CD4-positive, alpha-beta memory T cell (primary cell): ENCODE measurements around the gene EIF3I. TPM values are rescaled to one million over a fixed set of nuclear protein-coding genes. Genes with fewer than 3 reads are reported as not detected.

Experiments used
- CTCF ChIA-PET: fragments of 350-600 bp; sonication (Branson Sonifier 250); formaldehyde crosslinking; loops from one replicate; lab custom pipeline; 2021; ENCODE audit warnings: inconsistent platforms; ENCODE audit not compliant: partially characterized antibody; lab: Charles Lee
- POLR2A ChIA-PET: fragments of 350-600 bp; sonication (Branson Sonifier 250); formaldehyde crosslinking; loops from one replicate; lab custom pipeline; 2021; ENCODE audit not compliant: partially characterized antibody; lab: Charles Lee
- DNase-seq, 5 donors: peaks; one replicate each; pipeline versions ENCODE4 v3.0.0 to v3.0.0-alpha.2; 2020 to 2022; ENCODE audit warnings: mixed read lengths in 1 of 5
- H3K27ac ChIP-seq: one replicate; pipeline ENCODE4 v1.7.0; 2013; ENCODE audit warnings: low read depth, low read length
- H3K27me3 ChIP-seq: 2 replicates; pipeline ENCODE4 v1.7.0; 2013; ENCODE audit warnings: mild to moderate bottlenecking, low read length, moderate library complexity; ENCODE audit not compliant: insufficient read depth
- H3K36me3 ChIP-seq: 2 replicates; pipeline ENCODE4 v1.7.0; 2013; ENCODE audit warnings: mild to moderate bottlenecking, low read length, moderate library complexity; ENCODE audit not compliant: insufficient read depth
- H3K4me1 ChIP-seq: 2 replicates; pipeline ENCODE4 v1.7.0; 2013; ENCODE audit warnings: mild to moderate bottlenecking, low read length, moderate library complexity; ENCODE audit not compliant: insufficient read depth
- H3K4me3 ChIP-seq, 2 donors: one replicate each; pipeline ENCODE4 v1.7.0; 2013; ENCODE audit warnings: low read length in 2 of 2, mild to moderate bottlenecking in 1 of 2
- H3K9me3 ChIP-seq, 2 donors: one replicate each; pipeline ENCODE4 v1.7.0; 2013; ENCODE audit warnings: low read length in 2 of 2, control low read depth in 1 of 2; ENCODE audit not compliant: control insufficient read depth in 1 of 2
- H3K27ac Mint-ChIP-seq, 7 donors: one replicate each; pipeline ENCODE4 v1.8.0; 2020 to 2021; ENCODE audit warnings: mixed read lengths in 7 of 7, mild to moderate bottlenecking in 6 of 7, inconsistent platforms in 3 of 7, moderate library complexity in 3 of 7
- H3K27me3 Mint-ChIP-seq, 2 donors: one replicate each; pipeline ENCODE4 v1.8.0; 2020 to 2021; ENCODE audit warnings: mixed read lengths in 2 of 2
- H3K36me3 Mint-ChIP-seq, 2 donors: one replicate each; pipeline ENCODE4 v1.8.0; 2020 to 2021; ENCODE audit warnings: mixed read lengths in 2 of 2, inconsistent platforms in 1 of 2, mild to moderate bottlenecking in 1 of 2
- H3K4me1 Mint-ChIP-seq, 4 donors: one replicate each; pipeline ENCODE4 v1.8.0; 2020 to 2021; ENCODE audit warnings: mixed read lengths in 4 of 4, mild to moderate bottlenecking in 1 of 4
- H3K4me3 Mint-ChIP-seq, 8 donors: one replicate each; pipeline ENCODE4 v1.8.0; 2020 to 2021; ENCODE audit warnings: mixed read lengths in 8 of 8, mild to moderate bottlenecking in 7 of 8, moderate library complexity in 6 of 8, inconsistent platforms in 3 of 8
- H3K9me3 Mint-ChIP-seq, 8 donors: one replicate each; pipeline ENCODE4 v1.8.0; 2020 to 2021; ENCODE audit warnings: mixed read lengths in 8 of 8, mild to moderate bottlenecking in 5 of 8, inconsistent platforms in 3 of 8, moderate library complexity in 1 of 8
- intact Hi-C: fragments of 100-400 bp; cut with micrococcal nuclease; formaldehyde crosslinking; loops from one replicate; pipeline ENCODE4 v1.15.1; 2023
- polyA plus RNA-seq, 2 donors: library from polyadenylated mRNA; unstranded; fragments of 300-500 nt; fragmentation: Illumina TruSeq; gene quantifications; one replicate each; pipeline ENCODE4 v1.2.3, GENCODE V29; 2021
- total RNA-seq, 2 experiments: library from RNA; stranded (reverse); gene quantifications; one replicate each; pipeline ENCODE4 v1.2.3, GENCODE V29; 2021

EIF3I gene
- total and polyA plus RNA-seq, 4 experiments from 2014 or later = 78.3 to 248 (median 125) TPM

DNA sequence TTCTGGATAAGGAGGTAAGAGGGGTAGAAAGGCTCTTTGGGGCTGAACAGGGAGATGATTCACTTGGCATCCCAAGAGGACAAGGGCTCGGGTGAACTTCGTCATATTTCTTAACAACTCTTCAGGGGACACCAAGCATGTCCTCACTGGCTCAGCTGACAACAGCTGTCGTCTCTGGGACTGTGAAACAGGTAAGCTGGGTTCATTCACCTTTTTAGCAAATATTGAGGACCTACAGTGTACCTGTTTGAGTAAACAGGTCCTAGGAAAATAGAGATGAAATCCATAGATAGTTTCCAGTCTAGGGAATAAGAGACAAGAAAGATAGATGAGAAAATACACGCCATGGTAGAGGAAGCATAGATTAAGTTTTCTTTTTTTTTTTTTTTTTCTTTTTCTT, 2.1 kb downstream of the EIF3I start:
- H3K4me3 Mint-ChIP-seq = peak overlapping the region; percentile 66 to 97 (median 73)
- intact Hi-C loops = no loop called here
- H3K36me3 Mint-ChIP-seq = peaks cover 31 to 58% of the 10 kb centered on the region in 2 donors
- POLR2A ChIA-PET = interaction anchor here (0.8 to 4.1 kb wide), 6 partner anchors 16 to 44 kb away, joined by 3 to 24 read pairs (median 4); partner anchors contain the start of gene LCK
- peaks cover 0 to 3% (median 0%) of the 10 kb centered on the region in 8 donors for H3K9me3 Mint-ChIP-seq
- peaks cover 37% of the 10 kb centered on the region for H3K36me3 ChIP-seq
- peak overlapping the region; percentile 86 to 100 (median 99) for H3K27ac Mint-ChIP-seq
- no peak for DNase-seq
- CTCF ChIA-PET = interaction anchor here (1.5 to 2.4 kb wide), 4 partner anchors 9 to 25 kb away, joined by 4 to 23 read pairs (median 6); no protein-coding TSS in a partner anchor
- H3K27ac ChIP-seq = peak overlapping the region; percentile 99
- H3K9me3 ChIP-seq = no peaks in the 10 kb centered on the region
- H3K27me3 Mint-ChIP-seq = no peaks in the 10 kb centered on the region
- no peaks in the 10 kb centered on the region for H3K27me3 ChIP-seq
- H3K4me3 ChIP-seq = no peak overlapping the region
- peaks cover 30% of the 10 kb centered on the region for H3K4me1 ChIP-seq
- H3K4me1 Mint-ChIP-seq = peaks cover 27 to 61% (median 37%) of the 10 kb centered on the region in 4 donors

DNA sequence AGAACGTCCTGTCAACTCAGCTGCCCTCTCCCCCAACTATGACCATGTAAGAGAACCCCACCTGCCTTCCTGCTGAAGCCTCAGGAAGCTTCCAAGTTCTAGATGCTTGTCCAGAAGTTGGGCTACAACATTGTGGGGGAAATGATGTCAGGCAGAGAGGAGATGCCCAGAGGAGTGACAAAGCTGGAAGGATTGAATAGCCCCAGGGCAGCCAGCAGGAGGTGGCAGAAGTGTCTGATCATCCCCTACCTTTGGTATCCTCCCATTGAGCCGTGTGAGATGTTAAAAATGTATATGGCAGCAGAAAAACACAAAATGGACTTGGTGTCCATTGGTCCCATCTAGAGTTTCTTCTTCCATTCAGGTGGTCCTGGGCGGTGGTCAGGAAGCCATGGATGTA, 6.6 kb downstream of the EIF3I start:
- H3K27ac Mint-ChIP-seq = peak overlapping the region in 1 of 7 donors; percentile 6
- Histone ChIP-seq H3K27me3 (no peaks in the 10 kb centered on the region), H3K4me3 (no peak overlapping the region), H3K27ac (no peak overlapping the region), H3K4me1 (peaks cover 6% of the 10 kb centered on the region), H3K36me3 (peaks cover 56% of the 10 kb centered on the region), H3K9me3 (no peaks in the 10 kb centered on the region)
- no peaks in the 10 kb centered on the region for H3K27me3 Mint-ChIP-seq
- DNase-seq = no peak
- peaks cover 7 to 16% (median 12%) of the 10 kb centered on the region in 4 donors for H3K4me1 Mint-ChIP-seq
- peaks cover 31 to 44% of the 10 kb centered on the region in 2 donors for H3K36me3 Mint-ChIP-seq
- CTCF ChIA-PET = interaction anchor here (0.6 to 2.9 kb wide), 4 partner anchors 12 to 33 kb away, joined by 3 to 9 read pairs (median 4); no protein-coding TSS in a partner anchor
- POLR2A ChIA-PET = interaction anchor here (1.2 to 5.7 kb wide), 4 partner anchors 12 to 107 kb away, joined by 3 to 22 read pairs (median 4); partner anchors contain the start of genes LCK and MARCKSL1
- intact Hi-C loops = no loop called here
- H3K4me3 Mint-ChIP-seq = no peak overlapping the region
- H3K9me3 Mint-ChIP-seq = peaks cover 0 to 3% (median 0%) of the 10 kb centered on the region in 8 donors

DNA sequence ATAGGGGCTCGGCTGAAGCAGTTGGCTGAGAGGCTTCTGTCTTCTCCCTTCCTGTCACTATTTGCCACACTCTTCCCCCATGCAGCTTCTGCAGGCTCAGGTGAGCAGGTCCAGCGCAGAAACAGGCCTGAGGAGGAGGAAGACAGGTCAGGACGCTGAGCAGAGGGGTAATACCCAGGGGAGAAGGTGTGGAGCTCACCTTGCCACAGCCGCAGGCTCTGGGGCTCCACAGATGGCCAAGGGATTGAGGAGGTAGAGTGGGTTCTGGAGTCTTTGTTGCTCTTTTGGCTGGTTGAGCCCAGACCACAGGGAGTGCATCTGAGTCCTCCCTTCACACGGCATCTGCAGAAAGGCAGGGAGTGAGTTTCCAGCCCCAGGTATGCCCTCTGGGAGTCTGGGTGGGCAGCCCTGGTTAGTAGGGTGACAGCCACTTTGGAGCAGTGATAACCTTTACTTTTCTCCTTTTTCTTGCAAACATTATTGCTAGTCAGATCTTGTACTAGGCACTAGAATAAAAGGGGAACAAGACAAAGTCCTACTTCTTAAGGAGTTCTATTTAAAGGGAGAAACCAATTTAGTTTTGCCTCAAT, 9.7 kb downstream of the EIF3I start:
- no peaks in the 10 kb centered on the region for H3K9me3 Mint-ChIP-seq
- POLR2A ChIA-PET = interaction anchor here (1.4 to 2.0 kb wide), 2 partner anchors 16 to 18 kb away, joined by 3 to 5 read pairs; partner anchors contain the start of gene LCK
- Histone ChIP-seq H3K27me3 (no peaks in the 10 kb centered on the region), H3K4me3 (no peak overlapping the region), H3K4me1 (no peaks in the 10 kb centered on the region), H3K27ac (no peak overlapping the region), H3K9me3 (no peaks in the 10 kb centered on the region), H3K36me3 (peaks cover 41% of the 10 kb centered on the region)
- peak overlapping the region in 1 of 7 donors; percentile 35 for H3K27ac Mint-ChIP-seq
- H3K27me3 Mint-ChIP-seq = no peaks in the 10 kb centered on the region
- H3K4me1 Mint-ChIP-seq = peaks cover 0 to 5% (median 4%) of the 10 kb centered on the region in 4 donors
- intact Hi-C loops = no loop called here
- peak overlapping the region in 1 of 8 donors; percentile 48 for H3K4me3 Mint-ChIP-seq
- H3K36me3 Mint-ChIP-seq = peaks cover 19 to 30% of the 10 kb centered on the region in 2 donors
- DNase-seq = no peak
- CTCF ChIA-PET = interaction anchor here (0.9 to 2.9 kb wide), 4 partner anchors 9 to 123 kb away, joined by 4 to 16 read pairs (median 7); no protein-coding TSS in a partner anchor

DNA sequence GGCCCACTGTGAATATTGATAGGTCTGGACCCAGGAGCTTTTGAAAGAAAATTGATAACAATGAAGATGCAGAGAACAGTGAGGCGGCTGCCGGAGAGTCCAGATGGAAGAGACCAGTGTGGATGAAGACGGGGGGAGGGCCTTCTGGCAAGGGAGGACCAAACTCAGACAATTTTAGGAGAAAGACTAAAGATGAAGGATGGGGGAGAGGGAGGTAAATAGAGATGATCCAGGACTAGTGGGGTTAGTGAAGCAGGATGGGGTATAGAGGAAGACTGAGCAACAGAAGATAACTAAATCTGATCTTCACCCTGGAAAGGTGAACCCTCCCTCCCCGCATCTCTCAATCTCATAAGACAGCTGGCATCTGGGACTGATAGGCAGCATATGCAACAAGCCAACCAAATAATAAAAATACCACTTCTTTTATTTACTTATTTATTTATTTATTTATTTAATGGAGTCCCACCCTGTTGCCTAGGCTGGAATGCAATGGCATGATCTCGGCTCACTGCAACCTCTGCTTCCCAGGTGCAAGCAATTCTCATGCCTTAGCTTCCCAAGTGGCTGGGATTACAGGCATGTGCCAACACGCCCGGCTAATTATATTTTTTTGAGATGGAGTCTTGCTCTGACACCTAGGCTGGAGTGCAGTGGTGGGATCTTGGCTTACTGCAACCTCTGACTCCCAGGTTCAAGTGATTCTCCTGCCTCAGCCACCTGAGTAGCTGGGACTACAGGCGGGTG, 10.5 kb downstream of the EIF3I start:
- Mint-ChIP-seq H3K9me3 (no peaks in the 10 kb centered on the region), H3K4me1 (peaks cover 0 to 3% (median 2%) of the 10 kb centered on the region in 4 donors), H3K4me3 (no peak overlapping the region), H3K27ac (peak overlapping the region in 3 of 7 donors; percentile 9 to 79 (median 72)), H3K27me3 (no peaks in the 10 kb centered on the region), H3K36me3 (peaks cover 14 to 24% of the 10 kb centered on the region in 2 donors)
- Histone ChIP-seq H3K4me1 (no peaks in the 10 kb centered on the region), H3K27ac (no peak overlapping the region), H3K4me3 (no peak overlapping the region), H3K27me3 (no peaks in the 10 kb centered on the region), H3K36me3 (peaks cover 35% of the 10 kb centered on the region), H3K9me3 (no peaks in the 10 kb centered on the region)
- POLR2A ChIA-PET = interaction anchor here (1.4 to 2.0 kb wide), 2 partner anchors 17 to 18 kb away, joined by 3 to 5 read pairs; partner anchors contain the start of gene LCK
- no peak for DNase-seq
- CTCF ChIA-PET = interaction anchor here (2.7 to 2.9 kb wide), 2 partner anchors 16 to 17 kb away, joined by 10 to 16 read pairs; no protein-coding TSS in a partner anchor
- intact Hi-C loops = no loop called here

DNA sequence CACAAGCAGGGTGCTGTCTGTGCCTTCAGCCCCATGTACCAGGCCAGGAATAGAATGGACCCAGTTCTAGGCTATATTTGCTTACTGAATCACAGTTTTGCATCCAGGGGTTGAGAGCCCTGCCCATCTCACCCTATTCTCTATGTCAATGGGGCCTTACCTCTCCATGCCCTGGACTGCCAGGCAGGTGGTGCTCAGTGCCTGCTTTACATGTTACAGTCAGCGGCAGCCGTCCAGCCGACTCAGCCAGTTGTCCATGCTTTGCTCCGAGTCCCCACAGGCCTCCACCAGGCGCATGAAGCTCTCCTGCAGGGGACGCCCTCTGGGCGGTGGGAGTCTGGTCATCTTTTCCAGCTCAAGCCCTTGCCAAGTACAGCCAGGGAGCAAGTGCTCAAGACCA, 12.6 kb downstream of the EIF3I start:
- Histone ChIP-seq H3K36me3 (peaks cover 18% of the 10 kb centered on the region), H3K27me3 (no peaks in the 10 kb centered on the region), H3K9me3 (no peaks in the 10 kb centered on the region), H3K27ac (no peak overlapping the region), H3K4me1 (peaks cover 1% of the 10 kb centered on the region), H3K4me3 (no peak overlapping the region)
- intact Hi-C loops = no loop called here
- Mint-ChIP-seq H3K9me3 (no peaks in the 10 kb centered on the region), H3K27ac (no peak overlapping the region), H3K4me3 (no peak overlapping the region), H3K4me1 (peaks cover 0 to 6% (median 3%) of the 10 kb centered on the region in 4 donors), H3K36me3 (peaks cover 0 to 9% of the 10 kb centered on the region in 2 donors), H3K27me3 (no peaks in the 10 kb centered on the region)
- ChIA-PET POLR2A (interaction anchor here (1.5 kb wide), 1 partner anchor 57 kb away, joined by 4 read pairs; the partner anchor contains the start of gene HDAC1), CTCF (interaction anchor here (1.0 to 2.2 kb wide), 2 partner anchors 14 to 20 kb away, joined by 4 to 14 read pairs; no protein-coding TSS in a partner anchor)
- DNase-seq = no peak

DNA sequence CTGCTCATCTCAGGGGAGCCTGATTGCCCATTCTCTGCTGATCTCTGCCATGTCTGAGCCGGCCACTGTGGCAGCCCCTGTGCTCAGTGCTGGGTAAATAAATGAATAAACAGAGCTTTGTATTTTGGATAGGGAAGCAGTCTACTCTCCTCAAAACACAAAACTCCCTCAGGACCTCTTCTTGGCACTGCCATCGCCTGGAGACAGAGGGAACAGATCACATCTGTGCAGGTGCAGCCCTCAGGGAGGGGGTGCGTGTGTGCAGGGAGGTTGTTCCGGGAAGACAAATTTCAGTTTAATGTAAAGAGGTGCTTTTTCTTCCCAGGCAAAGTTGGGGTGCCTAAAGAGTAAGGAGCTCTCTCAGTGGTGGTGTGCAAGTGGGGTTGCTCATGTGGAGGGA, 17.1 kb downstream of the EIF3I start:
- no peaks in the 10 kb centered on the region for H3K36me3 ChIP-seq
- ChIA-PET CTCF (interaction anchor here (0.8 to 7.4 kb wide), 11 partner anchors 11 to 133 kb away, joined by 3 to 151 read pairs (median 11); partner anchors contain the start of genes HDAC1 and LCK), POLR2A (interaction anchor here (0.9 to 26.9 kb wide), 11 partner anchors 12 to 155 kb away, joined by 4 to 819 read pairs (median 11); partner anchors contain the start of genes BSDC1, CCDC28B, EIF3I and FAM167B)
- Mint-ChIP-seq H3K27me3 (no peaks in the 10 kb centered on the region), H3K4me3 (peak overlapping the region; percentile 73 to 93 (median 88)), H3K27ac (peak overlapping the region in 4 of 7 donors; percentile 1 to 42 (median 12)), H3K36me3 (no peaks in the 10 kb centered on the region), H3K9me3 (no peaks in the 10 kb centered on the region), H3K4me1 (peaks cover 0 to 35% (median 15%) of the 10 kb centered on the region in 4 donors)
- no peak overlapping the region for H3K27ac ChIP-seq
- H3K4me1 ChIP-seq = peaks cover 14% of the 10 kb centered on the region
- H3K27me3 ChIP-seq = no peaks in the 10 kb centered on the region
- no peak overlapping the region for H3K4me3 ChIP-seq
- no peaks in the 10 kb centered on the region for H3K9me3 ChIP-seq
- intact Hi-C loops = no loop called here
- DNase-seq = no peak
